ENCODE data around the gene PIP5K1C. TPM values are rescaled to one million over a fixed set of nuclear protein-coding genes. Genes with fewer than 3 reads are reported as not detected.

PIP5K1C gene
- total RNA-seq, 1 donor from 2014 or later = 6.3 TPM

DNA sequence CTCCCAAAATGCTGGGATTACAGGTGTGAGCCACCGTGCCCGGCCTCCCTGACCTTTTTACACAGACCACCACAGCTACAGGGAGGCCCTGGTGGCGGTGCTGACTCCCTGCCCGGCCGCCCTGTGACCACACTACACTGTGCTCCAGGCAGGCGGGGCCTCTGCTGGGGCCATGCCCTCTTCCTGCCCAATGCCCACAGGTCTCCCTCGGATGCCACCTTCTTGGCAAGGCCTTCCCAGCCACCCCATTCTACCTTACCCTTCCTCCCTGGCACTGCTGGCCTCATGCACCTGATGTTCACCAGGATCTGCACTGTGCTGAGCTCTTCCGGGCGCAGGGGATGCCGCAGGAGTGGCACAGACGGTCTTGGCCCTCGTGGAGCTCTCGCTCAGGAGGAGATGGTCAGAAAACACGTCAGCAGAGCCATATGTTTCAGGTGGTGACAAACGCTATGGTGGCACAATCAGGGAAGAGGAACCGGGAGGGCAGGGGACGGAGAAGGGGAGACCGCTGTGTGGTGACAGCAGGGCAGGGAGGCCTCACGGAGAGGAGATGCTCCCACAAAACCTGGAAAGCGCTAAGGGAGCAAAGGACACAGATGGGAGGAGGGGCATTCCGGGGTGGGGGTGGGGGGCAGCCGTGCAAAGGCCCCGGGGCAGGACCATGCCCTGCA lies 4.1 kb downstream of the PIP5K1C start:
- Histone ChIP-seq H3K36me3 (ENCODE audit: control insufficient read depth in 3 of 3, insufficient read depth in 3 of 3, low read length in 3 of 3) (no peaks in the 10 kb centered on the region), H3K27me3 (ENCODE audit: control insufficient read depth in 3 of 3, insufficient read depth in 3 of 3, low read length in 3 of 3) (no peaks in the 10 kb centered on the region), H3K4me1 (ENCODE audit: control insufficient read depth in 3 of 3, insufficient read depth in 3 of 3, low read length in 3 of 3) (peaks cover 15 to 26% (median 24%) of the 10 kb centered on the region in 3 donors), H3K4me3 (ENCODE audit: low read length in 3 of 3) (no peak overlapping the region), H3K9me3 (ENCODE audit: control insufficient read depth in 3 of 3, low read length in 3 of 3) (no peaks in the 10 kb centered on the region), H3K9ac (ENCODE audit: low read depth in 1 of 3, low read length in 3 of 3) (no peak overlapping the region), H3K27ac (ENCODE audit: low read depth, low read length) (no peak overlapping the region)

DNA sequence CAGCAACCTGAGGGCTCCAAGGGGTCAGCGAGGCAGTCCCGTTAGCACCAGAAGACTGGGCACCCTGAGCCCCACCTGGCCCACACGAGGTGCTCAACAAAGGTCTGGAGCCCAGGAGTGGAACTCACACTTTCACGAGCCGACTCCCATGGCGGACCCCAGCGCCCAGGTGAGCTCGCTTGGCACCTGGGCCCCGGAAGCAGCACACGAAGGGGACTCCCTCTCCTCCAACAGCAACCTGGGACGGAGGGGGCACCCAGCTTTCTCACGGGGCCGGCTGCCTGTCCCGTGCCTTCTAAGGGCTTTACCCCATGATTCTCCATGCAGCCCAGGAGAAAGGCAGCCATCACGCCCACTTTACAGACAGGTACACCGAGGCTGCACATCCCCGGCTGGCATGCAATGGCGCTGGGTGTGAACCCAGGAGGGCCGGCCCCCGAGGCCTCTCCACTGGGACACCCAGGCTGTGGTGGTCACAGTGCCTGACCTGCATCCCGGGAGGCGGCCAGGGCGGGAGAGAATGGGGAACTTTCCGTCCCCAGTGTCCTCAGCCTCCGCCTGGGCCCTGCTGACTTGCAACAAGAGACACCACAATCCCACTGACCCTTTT lies 5.0 kb downstream of the PIP5K1C start:
- no peak overlapping the region for H3K9ac ChIP-seq (ENCODE audit: low read depth in 1 of 3, low read length in 3 of 3)

DNA sequence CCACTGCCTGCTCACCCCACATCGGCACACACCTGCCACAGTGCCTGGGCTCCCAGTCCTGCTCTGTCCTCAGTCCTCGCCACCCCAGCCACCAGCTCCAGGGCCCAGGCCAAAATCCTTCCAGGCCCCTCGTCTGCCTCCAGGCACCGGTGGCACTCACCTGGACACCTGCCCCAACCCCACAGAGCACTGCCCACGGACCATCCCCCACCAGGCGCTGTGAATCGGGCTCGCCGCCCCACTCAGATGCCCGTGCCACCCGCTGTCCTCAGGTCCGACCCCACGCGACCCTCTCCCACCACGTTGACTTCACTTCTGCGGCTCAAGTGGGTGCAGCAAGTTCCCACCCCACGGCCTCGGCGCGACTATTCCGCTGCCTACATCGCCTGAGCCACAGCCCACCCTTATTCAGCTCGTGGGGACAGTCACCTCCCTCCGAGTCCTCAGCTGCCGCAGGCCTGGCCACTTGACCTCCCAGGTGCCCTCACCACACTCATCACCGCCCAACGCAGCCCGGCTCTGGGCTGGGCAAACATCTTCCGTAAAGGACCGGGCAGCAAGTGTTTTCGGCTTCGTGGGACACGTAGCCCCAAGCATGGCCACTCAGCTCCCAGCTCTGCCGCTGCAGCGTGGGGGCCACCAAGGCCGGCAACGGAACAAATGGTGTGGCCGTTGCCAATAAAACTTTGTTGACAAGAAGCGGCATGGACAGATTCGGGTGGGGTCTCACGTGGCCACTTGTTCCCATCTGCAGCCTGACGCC lies 5.7 kb downstream of the PIP5K1C start:
- H3K9me3 ChIP-seq (ENCODE audit: control insufficient read depth in 3 of 3, low read length in 3 of 3) = no peaks in the 10 kb centered on the region
- H3K27me3 ChIP-seq (ENCODE audit: control insufficient read depth in 3 of 3, insufficient read depth in 3 of 3, low read length in 3 of 3) = no peaks in the 10 kb centered on the region
- H3K4me1 ChIP-seq (ENCODE audit: control insufficient read depth in 3 of 3, insufficient read depth in 3 of 3, low read length in 3 of 3) = peaks cover 12 to 22% (median 18%) of the 10 kb centered on the region in 3 donors
- no peak overlapping the region for H3K27ac ChIP-seq (ENCODE audit: low read depth, low read length)
- peaks cover 0 to 4% (median 0%) of the 10 kb centered on the region in 3 donors for H3K36me3 ChIP-seq (ENCODE audit: control insufficient read depth in 3 of 3, insufficient read depth in 3 of 3, low read length in 3 of 3)
- no peak overlapping the region for H3K4me3 ChIP-seq (ENCODE audit: low read length in 3 of 3)
- H3K9ac ChIP-seq (ENCODE audit: low read depth in 1 of 3, low read length in 3 of 3) = no peak overlapping the region

More for the DNA sequence above, 5.0 kb downstream of the PIP5K1C start:
- Histone ChIP-seq H3K4me3 (ENCODE audit: low read length in 3 of 3) (no peak overlapping the region), H3K36me3 (ENCODE audit: control insufficient read depth in 3 of 3, insufficient read depth in 3 of 3, low read length in 3 of 3) (peaks cover 0 to 4% (median 0%) of the 10 kb centered on the region in 3 donors), H3K9me3 (ENCODE audit: control insufficient read depth in 3 of 3, low read length in 3 of 3) (no peaks in the 10 kb centered on the region), H3K27ac (ENCODE audit: low read depth, low read length) (no peak overlapping the region), H3K4me1 (ENCODE audit: control insufficient read depth in 3 of 3, insufficient read depth in 3 of 3, low read length in 3 of 3) (peaks cover 12 to 22% (median 21%) of the 10 kb centered on the region in 3 donors), H3K27me3 (ENCODE audit: control insufficient read depth in 3 of 3, insufficient read depth in 3 of 3, low read length in 3 of 3) (no peaks in the 10 kb centered on the region)

DNA sequence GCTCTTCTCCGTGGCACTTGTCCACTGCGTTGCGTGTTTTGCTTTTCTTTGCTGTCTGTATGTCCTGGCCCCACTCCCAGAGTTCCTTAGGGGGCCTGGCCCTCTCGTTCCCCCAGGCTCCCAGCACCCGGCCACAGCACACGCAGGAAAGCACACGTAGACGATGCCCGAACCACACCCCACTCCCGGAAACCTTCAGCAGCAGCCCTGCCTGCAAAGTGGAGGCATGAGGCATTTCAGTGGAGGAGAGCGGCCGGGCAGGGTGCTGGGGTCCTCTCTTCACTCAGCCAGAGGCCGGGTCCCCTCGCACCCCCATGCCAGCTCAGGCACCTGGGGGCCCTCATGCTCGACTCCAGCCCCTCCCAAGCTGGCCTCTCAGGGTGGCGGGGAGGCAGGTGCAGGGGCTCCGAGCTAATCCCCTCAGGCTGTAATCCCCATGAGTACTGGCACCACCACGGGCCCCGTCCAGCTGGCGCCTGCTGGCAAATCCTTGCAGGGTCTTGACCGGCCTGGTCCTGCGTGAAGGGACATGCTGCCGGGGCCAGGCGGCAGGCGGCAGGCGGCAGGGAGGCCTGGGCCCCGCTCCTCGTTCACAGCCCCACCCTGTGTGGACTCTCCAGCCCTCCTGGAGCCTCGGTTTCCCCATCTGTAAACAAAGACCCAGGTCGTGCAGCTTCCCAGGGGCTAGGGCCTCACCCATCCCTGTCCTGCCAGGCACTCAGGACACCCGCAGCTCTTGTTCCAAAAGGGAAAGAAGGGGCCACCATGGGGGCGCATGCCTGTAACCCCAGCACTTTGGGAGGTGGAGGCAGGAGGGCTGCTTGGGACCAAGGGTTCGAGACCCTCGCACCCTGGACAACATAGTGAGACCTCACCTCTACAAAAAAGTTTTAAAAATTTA lies 7.0 kb downstream of the PIP5K1C start:
- H3K9me3 ChIP-seq (ENCODE audit: control insufficient read depth in 3 of 3, low read length in 3 of 3) = no peaks in the 10 kb centered on the region
- peak overlapping the region in 1 of 3 donors; percentile 3 for H3K9ac ChIP-seq (ENCODE audit: low read depth in 1 of 3, low read length in 3 of 3)
- no peaks in the 10 kb centered on the region for H3K27me3 ChIP-seq (ENCODE audit: control insufficient read depth in 3 of 3, insufficient read depth in 3 of 3, low read length in 3 of 3)
- H3K27ac ChIP-seq (ENCODE audit: low read depth, low read length) = no peak overlapping the region
- peaks cover 0 to 4% (median 0%) of the 10 kb centered on the region in 3 donors for H3K36me3 ChIP-seq (ENCODE audit: control insufficient read depth in 3 of 3, insufficient read depth in 3 of 3, low read length in 3 of 3)
- H3K4me1 ChIP-seq (ENCODE audit: control insufficient read depth in 3 of 3, insufficient read depth in 3 of 3, low read length in 3 of 3) = peaks cover 7 to 17% (median 8%) of the 10 kb centered on the region in 3 donors
- H3K4me3 ChIP-seq (ENCODE audit: low read length in 3 of 3) = no peak overlapping the region

DNA sequence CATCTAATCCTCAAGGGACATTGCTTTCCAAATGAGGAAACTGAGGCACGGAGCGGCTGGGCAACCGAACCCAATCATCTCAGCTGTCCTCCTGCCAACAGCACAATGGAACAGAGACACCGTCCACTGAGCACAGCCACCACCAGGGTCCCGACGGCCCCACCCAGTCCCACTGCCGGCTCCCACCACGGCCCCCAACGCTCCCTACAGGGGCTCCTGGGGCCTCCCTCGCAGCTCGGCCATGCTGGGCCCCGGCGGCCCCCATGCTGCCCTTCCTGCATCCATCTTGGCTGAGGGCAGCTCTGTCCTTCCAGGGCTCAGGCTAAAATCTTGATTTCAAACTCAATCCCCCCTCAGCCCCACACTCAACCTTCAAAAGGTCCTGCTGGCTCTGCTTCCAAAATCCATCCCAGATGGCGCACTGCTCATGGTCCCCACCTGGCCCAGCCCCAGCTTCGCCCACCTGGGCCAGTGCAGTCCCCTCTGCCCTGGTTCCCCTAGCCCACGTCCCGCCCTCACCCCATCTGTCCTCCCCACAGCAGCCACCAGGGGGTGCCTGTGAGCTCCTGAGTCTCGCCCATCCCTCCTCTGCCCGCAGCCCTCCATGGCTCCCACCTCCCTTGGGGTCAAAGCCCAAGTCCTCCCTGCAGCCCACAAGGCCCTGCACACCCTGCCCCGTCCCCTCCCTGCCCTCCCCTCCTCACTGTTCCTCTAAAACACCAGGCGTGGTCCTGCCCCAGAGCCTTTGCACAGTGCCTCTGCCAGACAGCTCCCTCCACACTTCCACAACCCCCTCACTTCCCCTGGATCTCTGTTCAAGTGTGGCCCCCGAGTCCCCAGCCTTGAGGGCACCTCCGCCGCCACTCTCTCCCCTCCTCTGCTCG lies 7.9 kb downstream of the PIP5K1C start:
- Histone ChIP-seq H3K9ac (ENCODE audit: low read depth in 1 of 3, low read length in 3 of 3) (no peak overlapping the region), H3K9me3 (ENCODE audit: control insufficient read depth in 3 of 3, low read length in 3 of 3) (no peaks in the 10 kb centered on the region), H3K27ac (ENCODE audit: low read depth, low read length) (no peak overlapping the region), H3K4me3 (ENCODE audit: low read length in 3 of 3) (no peak overlapping the region), H3K36me3 (ENCODE audit: control insufficient read depth in 3 of 3, insufficient read depth in 3 of 3, low read length in 3 of 3) (peaks cover 0 to 4% (median 0%) of the 10 kb centered on the region in 3 donors), H3K27me3 (ENCODE audit: control insufficient read depth in 3 of 3, insufficient read depth in 3 of 3, low read length in 3 of 3) (no peaks in the 10 kb centered on the region), H3K4me1 (ENCODE audit: control insufficient read depth in 3 of 3, insufficient read depth in 3 of 3, low read length in 3 of 3) (peaks cover 0 to 8% (median under 1%) of the 10 kb centered on the region in 3 donors)

DNA sequence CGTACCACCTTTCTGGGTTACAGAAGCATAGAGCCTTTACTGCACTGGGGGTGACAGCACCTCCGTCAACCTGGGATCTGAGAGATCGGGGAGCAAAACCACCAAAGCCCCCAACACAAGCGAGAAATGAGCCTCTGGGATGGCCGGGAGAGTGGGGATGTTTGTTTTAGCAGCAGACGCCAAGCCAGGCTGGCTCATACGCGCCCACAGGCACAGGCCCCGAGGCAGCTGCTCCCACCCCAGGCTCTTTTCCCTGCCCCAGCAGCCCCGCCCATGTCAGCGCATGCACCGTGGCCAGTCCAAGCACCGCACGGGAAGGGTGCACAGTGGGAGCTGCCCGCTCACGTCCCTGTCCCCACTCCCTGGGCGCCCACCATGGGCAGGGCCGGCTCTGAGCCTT lies 8.5 kb downstream of the PIP5K1C start:
- Histone ChIP-seq H3K9ac (ENCODE audit: low read depth in 1 of 3, low read length in 3 of 3) (no peak overlapping the region), H3K9me3 (ENCODE audit: control insufficient read depth in 3 of 3, low read length in 3 of 3) (no peaks in the 10 kb centered on the region), H3K27me3 (ENCODE audit: control insufficient read depth in 3 of 3, insufficient read depth in 3 of 3, low read length in 3 of 3) (no peaks in the 10 kb centered on the region), H3K4me3 (ENCODE audit: low read length in 3 of 3) (no peak overlapping the region), H3K36me3 (ENCODE audit: control insufficient read depth in 3 of 3, insufficient read depth in 3 of 3, low read length in 3 of 3) (peaks cover 0 to 4% (median 0%) of the 10 kb centered on the region in 3 donors), H3K4me1 (ENCODE audit: control insufficient read depth in 3 of 3, insufficient read depth in 3 of 3, low read length in 3 of 3) (peaks cover 0 to 6% (median 0%) of the 10 kb centered on the region in 3 donors), H3K27ac (ENCODE audit: low read depth, low read length) (no peak overlapping the region)

DNA sequence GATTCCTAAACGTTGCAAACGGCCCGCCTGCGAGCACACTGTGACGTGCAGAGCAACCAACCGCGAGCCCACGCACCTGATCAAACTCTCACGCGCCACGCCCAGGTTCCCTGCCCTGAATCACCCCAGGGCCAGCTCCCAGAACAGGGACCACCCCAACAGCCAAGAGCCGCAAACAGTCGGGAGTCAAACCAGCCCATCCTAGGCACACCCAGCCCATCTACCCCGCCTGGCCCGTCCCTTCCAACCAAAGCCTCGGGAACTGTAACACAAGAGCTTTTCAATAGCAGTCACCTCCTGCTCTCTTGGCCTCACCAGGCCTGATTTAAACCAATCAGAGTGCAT lies 8.9 kb downstream of the PIP5K1C start:
- no peaks in the 10 kb centered on the region for H3K9me3 ChIP-seq (ENCODE audit: control insufficient read depth in 3 of 3, low read length in 3 of 3)
- no peak overlapping the region for H3K4me3 ChIP-seq (ENCODE audit: low read length in 3 of 3)
- H3K4me1 ChIP-seq (ENCODE audit: control insufficient read depth in 3 of 3, insufficient read depth in 3 of 3, low read length in 3 of 3) = peaks cover 0 to 6% (median 0%) of the 10 kb centered on the region in 3 donors
- peaks cover 0 to 4% (median 0%) of the 10 kb centered on the region in 3 donors for H3K36me3 ChIP-seq (ENCODE audit: control insufficient read depth in 3 of 3, insufficient read depth in 3 of 3, low read length in 3 of 3)
- H3K27me3 ChIP-seq (ENCODE audit: control insufficient read depth in 3 of 3, insufficient read depth in 3 of 3, low read length in 3 of 3) = no peaks in the 10 kb centered on the region
- no peak overlapping the region for H3K9ac ChIP-seq (ENCODE audit: low read depth in 1 of 3, low read length in 3 of 3)
- H3K27ac ChIP-seq (ENCODE audit: low read depth, low read length) = no peak overlapping the region

DNA sequence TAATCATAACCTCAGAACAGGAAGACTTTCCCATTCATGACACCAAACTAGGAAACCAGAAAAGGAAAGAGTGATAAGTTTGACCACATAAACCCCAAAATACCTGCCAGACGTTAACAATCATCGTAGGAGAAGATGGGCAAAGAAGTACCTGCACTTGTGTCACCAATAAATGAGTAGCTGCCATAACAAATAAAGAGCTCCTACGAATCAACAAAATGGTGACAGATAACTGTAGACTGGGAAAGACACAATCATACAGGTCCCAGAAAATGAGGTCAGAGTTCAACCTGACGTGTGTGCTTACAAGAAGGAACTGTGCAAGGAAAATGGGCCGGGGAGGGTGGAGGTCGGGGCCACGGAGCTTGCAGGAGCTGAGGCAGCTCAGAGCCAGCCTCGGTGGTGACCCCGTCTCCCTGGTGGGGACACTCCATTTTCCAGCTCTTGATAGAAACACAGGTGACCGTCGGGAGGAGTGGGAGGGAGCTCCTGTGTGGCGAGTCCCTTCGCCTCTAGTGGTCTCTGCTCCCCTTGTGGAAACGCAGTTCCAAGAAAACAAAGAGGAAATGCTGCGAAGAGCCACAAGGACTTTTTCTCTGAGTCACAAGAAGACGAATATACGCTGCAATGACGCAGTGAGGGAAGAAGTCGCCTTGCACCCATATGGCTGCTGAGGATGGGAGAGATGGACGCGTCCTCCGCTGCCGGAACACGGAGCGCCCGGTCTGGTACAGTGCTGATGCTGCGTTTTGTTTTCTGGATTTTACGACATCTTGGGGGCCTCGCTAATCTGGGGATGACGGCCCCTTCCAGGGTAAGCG lies 9.5 kb downstream of the PIP5K1C start:
- Histone ChIP-seq H3K9ac (ENCODE audit: low read depth in 1 of 3, low read length in 3 of 3) (no peak overlapping the region), H3K36me3 (ENCODE audit: control insufficient read depth in 3 of 3, insufficient read depth in 3 of 3, low read length in 3 of 3) (peaks cover 0 to 4% (median 0%) of the 10 kb centered on the region in 3 donors), H3K9me3 (ENCODE audit: control insufficient read depth in 3 of 3, low read length in 3 of 3) (no peaks in the 10 kb centered on the region), H3K27ac (ENCODE audit: low read depth, low read length) (no peak overlapping the region), H3K27me3 (ENCODE audit: control insufficient read depth in 3 of 3, insufficient read depth in 3 of 3, low read length in 3 of 3) (no peaks in the 10 kb centered on the region), H3K4me1 (ENCODE audit: control insufficient read depth in 3 of 3, insufficient read depth in 3 of 3, low read length in 3 of 3) (peaks cover 0 to 6% (median 0%) of the 10 kb centered on the region in 3 donors), H3K4me3 (ENCODE audit: low read length in 3 of 3) (no peak overlapping the region)

All from skeletal muscle tissue (tissue), 4 donors.